ENCODE data around the gene USP2.
A peak's percentile ranks its signal among the peaks of the same experiment; 100 is the strongest.

The USP2 gene

DNA sequence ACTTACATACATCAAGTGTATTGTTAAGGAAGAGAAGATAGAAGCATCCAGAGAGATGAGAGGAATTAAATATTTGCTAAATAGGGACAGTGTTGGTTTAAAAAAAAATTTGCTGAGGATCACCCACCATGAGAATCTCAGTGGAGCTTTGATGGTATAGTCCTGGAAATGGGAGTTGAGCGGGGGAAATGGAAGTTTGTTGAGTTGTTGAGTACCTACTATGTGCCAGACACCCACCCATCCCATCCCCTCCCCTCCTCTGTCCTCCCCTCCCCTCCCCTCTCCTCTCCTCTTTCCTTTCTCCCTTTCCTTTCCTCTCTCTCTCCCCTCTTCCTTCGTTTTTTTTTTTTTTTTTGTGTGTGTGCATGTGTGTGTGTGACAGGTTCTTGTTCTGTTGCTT is 30.3 kb downstream of the USP2 start:
- H3K9ac ChIP-seq (ENCODE audit: low read length in 2 of 2), result no peak overlapping the region
- no peaks in the 10 kb centered on the region for H3K9me3 ChIP-seq (ENCODE audit: control insufficient read depth in 2 of 2, low read length in 2 of 2)
- peaks cover 0 to 3% of the 10 kb centered on the region in 2 donors for H3K36me3 ChIP-seq (ENCODE audit: control insufficient read depth in 2 of 2, insufficient read depth in 2 of 2, low read length in 2 of 2)
- peaks cover 35% of the 10 kb centered on the region for H3K4me1 ChIP-seq (ENCODE audit: control insufficient read depth, insufficient read depth, low read length)
- no peak overlapping the region for H3K27ac ChIP-seq (ENCODE audit: low read length)
- H3K27me3 ChIP-seq (ENCODE audit: control insufficient read depth in 1 of 2, insufficient read depth in 2 of 2, low read length in 2 of 2), result no peaks in the 10 kb centered on the region
- no peak overlapping the region for H3K4me3 ChIP-seq (ENCODE audit: low read length in 2 of 2)

GRCh38 chr11:119350302-119350701 is 31.2 kb downstream of the USP2 start:
- peaks cover 35% of the 10 kb centered on the region for H3K4me1 ChIP-seq (ENCODE audit: control insufficient read depth, insufficient read depth, low read length)
- H3K9me3 ChIP-seq (ENCODE audit: control insufficient read depth in 2 of 2, low read length in 2 of 2), result no peaks in the 10 kb centered on the region
- no peaks in the 10 kb centered on the region for H3K27me3 ChIP-seq (ENCODE audit: control insufficient read depth in 1 of 2, insufficient read depth in 2 of 2, low read length in 2 of 2)
- no peak overlapping the region for H3K9ac ChIP-seq (ENCODE audit: low read length in 2 of 2)
- H3K27ac ChIP-seq (ENCODE audit: low read length), result no peak overlapping the region
- no peak overlapping the region for H3K4me3 ChIP-seq (ENCODE audit: low read length in 2 of 2)
- H3K36me3 ChIP-seq (ENCODE audit: control insufficient read depth in 2 of 2, insufficient read depth in 2 of 2, low read length in 2 of 2), result peaks cover 0 to 1% of the 10 kb centered on the region in 2 donors

- H3K27me3 ChIP-seq (ENCODE audit: control insufficient read depth in 1 of 2, insufficient read depth in 2 of 2, low read length in 2 of 2), result no peaks in the 10 kb centered on the region
- H3K9me3 ChIP-seq (ENCODE audit: control insufficient read depth in 2 of 2, low read length in 2 of 2), result no peaks in the 10 kb centered on the region
- peaks cover 32% of the 10 kb centered on the region for H3K4me1 ChIP-seq (ENCODE audit: control insufficient read depth, insufficient read depth, low read length)
- no peak overlapping the region for H3K9ac ChIP-seq (ENCODE audit: low read length in 2 of 2)
- no peak overlapping the region for H3K4me3 ChIP-seq (ENCODE audit: low read length in 2 of 2)
- H3K27ac ChIP-seq (ENCODE audit: low read length), result no peak overlapping the region
- H3K36me3 ChIP-seq (ENCODE audit: control insufficient read depth in 2 of 2, insufficient read depth in 2 of 2, low read length in 2 of 2), result no peaks in the 10 kb centered on the region
These were observed 33.4 kb downstream of the USP2 start for GRCh38 chr11:119347940-119348605.

GRCh38 chr11:119347242-119347641 is 34.2 kb downstream of the USP2 start:
- Histone ChIP-seq H3K36me3 (ENCODE audit: control insufficient read depth in 2 of 2, insufficient read depth in 2 of 2, low read length in 2 of 2) (no peaks in the 10 kb centered on the region), H3K4me1 (ENCODE audit: control insufficient read depth, insufficient read depth, low read length) (peaks cover 26% of the 10 kb centered on the region), H3K27ac (ENCODE audit: low read length) (peak overlapping the region; percentile 37), H3K9me3 (ENCODE audit: control insufficient read depth in 2 of 2, low read length in 2 of 2) (no peaks in the 10 kb centered on the region), H3K9ac (ENCODE audit: low read length in 2 of 2) (peak overlapping the region in 1 of 2 donors; percentile 21), H3K4me3 (ENCODE audit: low read length in 2 of 2) (no peak overlapping the region), H3K27me3 (ENCODE audit: control insufficient read depth in 1 of 2, insufficient read depth in 2 of 2, low read length in 2 of 2) (no peaks in the 10 kb centered on the region)

DNA sequence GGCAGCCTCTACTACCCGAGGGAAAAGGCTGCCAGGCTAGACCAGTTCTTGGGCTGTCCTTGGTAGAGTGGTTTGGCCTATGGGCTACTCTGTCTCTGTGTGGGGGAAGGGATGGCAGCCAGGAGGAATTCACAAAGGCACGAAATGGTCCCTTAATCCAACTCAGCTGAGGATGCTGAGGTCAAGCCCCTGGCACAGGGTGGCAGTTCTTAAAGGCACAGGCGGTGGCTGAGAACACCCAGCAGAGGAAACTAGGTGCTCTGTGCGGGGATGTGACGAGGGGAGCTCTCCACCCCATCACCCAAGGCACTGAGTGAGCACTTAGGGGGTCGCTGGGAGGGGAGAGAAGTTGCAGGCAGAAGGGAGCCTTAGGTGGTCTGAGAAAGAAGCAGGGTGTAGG is 34.9 kb downstream of the USP2 start, which contains the start of gene MFRP:
Gene MFRP, minus strand, starts transcription at position 101 of the 400 bp plus-strand sequence. CDS start 192 bp downstream, outside the sequence.
- no peaks in the 10 kb centered on the region for H3K27me3 ChIP-seq (ENCODE audit: control insufficient read depth in 1 of 2, insufficient read depth in 2 of 2, low read length in 2 of 2)
- no peak within 1 kb of the TSS for H3K4me3 ChIP-seq (ENCODE audit: low read length in 2 of 2)
- peak within 1 kb of the TSS in 1 of 2 donors; percentile 21 for H3K9ac ChIP-seq (ENCODE audit: low read length in 2 of 2)
- H3K36me3 ChIP-seq (ENCODE audit: control insufficient read depth in 2 of 2, insufficient read depth in 2 of 2, low read length in 2 of 2), result no peaks in the 10 kb centered on the region
- H3K27ac ChIP-seq (ENCODE audit: low read length), result peak within 1 kb of the TSS; percentile 37
- H3K9me3 ChIP-seq (ENCODE audit: control insufficient read depth in 2 of 2, low read length in 2 of 2), result no peaks in the 10 kb centered on the region
- peaks cover 22% of the 10 kb centered on the region for H3K4me1 ChIP-seq (ENCODE audit: control insufficient read depth, insufficient read depth, low read length)

GRCh38 chr11:119345685-119346084 is 35.8 kb downstream of the USP2 start:
- H3K4me1 ChIP-seq (ENCODE audit: control insufficient read depth, insufficient read depth, low read length), result peaks cover 30% of the 10 kb centered on the region
- no peak overlapping the region for H3K9ac ChIP-seq (ENCODE audit: low read length in 2 of 2)
- H3K9me3 ChIP-seq (ENCODE audit: control insufficient read depth in 2 of 2, low read length in 2 of 2), result no peaks in the 10 kb centered on the region
- no peak overlapping the region for H3K27ac ChIP-seq (ENCODE audit: low read length)
- no peaks in the 10 kb centered on the region for H3K27me3 ChIP-seq (ENCODE audit: control insufficient read depth in 1 of 2, insufficient read depth in 2 of 2, low read length in 2 of 2)
- no peak overlapping the region for H3K4me3 ChIP-seq (ENCODE audit: low read length in 2 of 2)
- H3K36me3 ChIP-seq (ENCODE audit: control insufficient read depth in 2 of 2, insufficient read depth in 2 of 2, low read length in 2 of 2), result no peaks in the 10 kb centered on the region

DNA sequence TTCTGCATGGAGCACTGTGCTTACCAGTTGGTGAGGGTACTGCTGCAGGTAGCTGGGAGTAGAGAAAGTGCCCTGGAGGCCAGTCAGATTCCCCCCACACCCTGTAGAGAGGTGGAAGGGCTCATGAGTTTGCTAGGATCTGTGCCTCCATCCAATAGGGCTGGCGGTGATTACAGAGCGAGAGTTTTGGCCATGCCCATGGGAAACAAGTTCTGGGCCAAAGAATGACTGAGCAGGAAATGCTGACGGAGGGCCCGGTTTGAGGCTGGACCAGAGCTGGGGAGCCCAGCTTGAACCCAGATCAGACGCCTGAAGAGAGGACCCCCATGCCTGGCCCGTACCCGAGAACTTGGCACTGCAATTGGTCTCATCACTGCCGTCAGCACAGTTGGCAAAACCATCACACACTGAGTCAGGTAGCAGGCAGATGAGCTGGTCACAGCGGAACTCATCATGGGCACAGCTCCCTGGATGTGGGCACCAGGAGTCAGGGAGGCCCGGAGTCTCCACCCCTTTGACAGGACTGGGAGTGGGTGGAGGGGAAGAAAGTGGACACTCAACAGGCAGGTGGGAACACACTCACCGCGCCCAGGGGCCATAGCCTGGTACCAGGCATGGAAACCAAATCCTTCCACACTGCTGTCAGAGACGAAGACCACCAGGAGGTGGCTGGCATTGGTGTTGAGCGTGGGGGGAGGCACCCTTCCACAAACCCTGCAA is 37.0 kb downstream of the USP2 start:
- Histone ChIP-seq H3K4me1 (ENCODE audit: control insufficient read depth, insufficient read depth, low read length) (peaks cover 40% of the 10 kb centered on the region), H3K36me3 (ENCODE audit: control insufficient read depth in 2 of 2, insufficient read depth in 2 of 2, low read length in 2 of 2) (no peaks in the 10 kb centered on the region), H3K9ac (ENCODE audit: low read length in 2 of 2) (no peak overlapping the region), H3K27ac (ENCODE audit: low read length) (no peak overlapping the region), H3K9me3 (ENCODE audit: control insufficient read depth in 2 of 2, low read length in 2 of 2) (no peaks in the 10 kb centered on the region), H3K4me3 (ENCODE audit: low read length in 2 of 2) (no peak overlapping the region), H3K27me3 (ENCODE audit: control insufficient read depth in 1 of 2, insufficient read depth in 2 of 2, low read length in 2 of 2) (no peaks in the 10 kb centered on the region)

GRCh38 chr11:119343726-119344125 is 37.8 kb downstream of the USP2 start:
- H3K27ac ChIP-seq (ENCODE audit: low read length), result no peak overlapping the region
- H3K4me3 ChIP-seq (ENCODE audit: low read length in 2 of 2), result no peak overlapping the region
- H3K27me3 ChIP-seq (ENCODE audit: control insufficient read depth in 1 of 2, insufficient read depth in 2 of 2, low read length in 2 of 2), result no peaks in the 10 kb centered on the region
- no peaks in the 10 kb centered on the region for H3K9me3 ChIP-seq (ENCODE audit: control insufficient read depth in 2 of 2, low read length in 2 of 2)
- H3K36me3 ChIP-seq (ENCODE audit: control insufficient read depth in 2 of 2, insufficient read depth in 2 of 2, low read length in 2 of 2), result no peaks in the 10 kb centered on the region
- H3K4me1 ChIP-seq (ENCODE audit: control insufficient read depth, insufficient read depth, low read length), result peaks cover 47% of the 10 kb centered on the region
- no peak overlapping the region for H3K9ac ChIP-seq (ENCODE audit: low read length in 2 of 2)

- Histone ChIP-seq H3K4me3 (ENCODE audit: low read length in 2 of 2) (no peak overlapping the region), H3K36me3 (ENCODE audit: control insufficient read depth in 2 of 2, insufficient read depth in 2 of 2, low read length in 2 of 2) (no peaks in the 10 kb centered on the region), H3K9ac (ENCODE audit: low read length in 2 of 2) (no peak overlapping the region), H3K4me1 (ENCODE audit: control insufficient read depth, insufficient read depth, low read length) (peaks cover 57% of the 10 kb centered on the region), H3K27ac (ENCODE audit: low read length) (no peak overlapping the region), H3K27me3 (ENCODE audit: control insufficient read depth in 1 of 2, insufficient read depth in 2 of 2, low read length in 2 of 2) (no peaks in the 10 kb centered on the region), H3K9me3 (ENCODE audit: control insufficient read depth in 2 of 2, low read length in 2 of 2) (no peaks in the 10 kb centered on the region)
These were observed 38.9 kb downstream of the USP2 start for GRCh38 chr11:119342362-119343130.

GRCh38 chr11:119342023-119342300 is 39.5 kb downstream of the USP2 start:
- Histone ChIP-seq H3K4me1 (ENCODE audit: control insufficient read depth, insufficient read depth, low read length) (peaks cover 55% of the 10 kb centered on the region), H3K27ac (ENCODE audit: low read length) (no peak overlapping the region), H3K9ac (ENCODE audit: low read length in 2 of 2) (no peak overlapping the region), H3K36me3 (ENCODE audit: control insufficient read depth in 2 of 2, insufficient read depth in 2 of 2, low read length in 2 of 2) (peaks cover 0 to under 1% of the 10 kb centered on the region in 2 donors), H3K4me3 (ENCODE audit: low read length in 2 of 2) (no peak overlapping the region), H3K27me3 (ENCODE audit: control insufficient read depth in 1 of 2, insufficient read depth in 2 of 2, low read length in 2 of 2) (no peaks in the 10 kb centered on the region), H3K9me3 (ENCODE audit: control insufficient read depth in 2 of 2, low read length in 2 of 2) (no peaks in the 10 kb centered on the region)

Data from stomach smooth muscle (tissue), 2 donors.